KMS-11 (cell line): ENCODE measurements around the gene HADHB.
"Not testable (repeated sequence)": the region's sequence is repeated elsewhere in the genome, so short reads cannot be mapped to it uniquely, and the experiment has no call there.

Experiments used
- H2AFZ ChIP-seq: fragments of 200-600 bp; sonication (generic); 2 replicates; pipeline ENCODE4 v1.6.1; 2016; ENCODE audit warnings: antibody characterized with exemption, mixed run types, low read depth
- H3K27ac ChIP-seq: fragments of 200-600 bp; sonication (generic); 2 replicates; pipeline ENCODE4 v1.6.1; 2016; ENCODE audit warnings: mild to moderate bottlenecking, mixed run types
- H3K27me3 ChIP-seq: fragments of 200-600 bp; sonication (generic); 2 replicates; pipeline ENCODE4 v1.6.1; 2017; ENCODE audit warnings: mild to moderate bottlenecking, low read depth, mixed run types, moderate library complexity; ENCODE audit not compliant: insufficient read depth
- H3K36me3 ChIP-seq: fragments of 200-600 bp; sonication (generic); 2 replicates; pipeline ENCODE4 v1.6.1; 2017; ENCODE audit warnings: mild to moderate bottlenecking, mixed run types; ENCODE audit not compliant: insufficient read depth
- H3K4me1 ChIP-seq: fragments of 200-600 bp; sonication (generic); 2 replicates; pipeline ENCODE4 v1.6.1; 2016; ENCODE audit warnings: mild to moderate bottlenecking, low read depth, mixed run types; ENCODE audit not compliant: poor library complexity, severe bottlenecking
- H3K4me2 ChIP-seq: fragments of 200-600 bp; sonication (generic); 2 replicates; pipeline ENCODE4 v1.7.0; 2016; ENCODE audit warnings: mild to moderate bottlenecking, mixed run types
- H3K4me3 ChIP-seq: fragments of 200-600 bp; sonication (generic); IDR thresholded peaks from 2 replicates; pipeline ENCODE4 v1.6.1; 2017; ENCODE audit warnings: low read depth, low read length, mixed read lengths; ENCODE audit not compliant: insufficient read depth
- H3K79me2 ChIP-seq: fragments of 200-600 bp; sonication (generic); 2 replicates; pipeline ENCODE4 v1.6.1; 2016; ENCODE audit warnings: low read depth, mixed run types; ENCODE audit not compliant: insufficient read depth
- H3K9ac ChIP-seq: fragments of 200-600 bp; sonication (generic); 2 replicates; pipeline ENCODE4 v1.6.1; 2016; ENCODE audit warnings: mild to moderate bottlenecking, mixed run types
- H4K20me1 ChIP-seq: fragments of 200-600 bp; sonication (generic); 2 replicates; pipeline ENCODE4 v1.6.1; 2016; ENCODE audit warnings: mild to moderate bottlenecking, mixed run types; ENCODE audit not compliant: insufficient read depth
- TF ChIP-seq, protein P1 (sequence below): fragments of 200-600 bp; sonication (generic); conservative IDR thresholded peaks from 2 replicates; pipeline ENCODE4 v1.6.1; 2017; ENCODE audit warnings: low read depth, mild to moderate bottlenecking, antibody characterized with exemption, low read length, moderate library complexity, mixed read lengths

The HADHB gene

GRCh38 chr2:26330114-26330549 lies 85.4 kb downstream of the HADHB start:
- Histone ChIP-seq H3K4me3 (no peak overlapping the region), H4K20me1 (no peaks in the 10 kb centered on the region), H3K79me2 (no peaks in the 10 kb centered on the region), H2AFZ (no peak overlapping the region), H3K27me3 (no peaks in the 10 kb centered on the region), H3K4me1 (peaks cover 51% of the 10 kb centered on the region), H3K9ac (no peak overlapping the region), H3K27ac (no peak overlapping the region), H3K4me2 (no peak overlapping the region; the same call in 1 of the 2 replicates), H3K36me3 (no peaks in the 10 kb centered on the region)
- TF ChIP-seq, protein P1, sequence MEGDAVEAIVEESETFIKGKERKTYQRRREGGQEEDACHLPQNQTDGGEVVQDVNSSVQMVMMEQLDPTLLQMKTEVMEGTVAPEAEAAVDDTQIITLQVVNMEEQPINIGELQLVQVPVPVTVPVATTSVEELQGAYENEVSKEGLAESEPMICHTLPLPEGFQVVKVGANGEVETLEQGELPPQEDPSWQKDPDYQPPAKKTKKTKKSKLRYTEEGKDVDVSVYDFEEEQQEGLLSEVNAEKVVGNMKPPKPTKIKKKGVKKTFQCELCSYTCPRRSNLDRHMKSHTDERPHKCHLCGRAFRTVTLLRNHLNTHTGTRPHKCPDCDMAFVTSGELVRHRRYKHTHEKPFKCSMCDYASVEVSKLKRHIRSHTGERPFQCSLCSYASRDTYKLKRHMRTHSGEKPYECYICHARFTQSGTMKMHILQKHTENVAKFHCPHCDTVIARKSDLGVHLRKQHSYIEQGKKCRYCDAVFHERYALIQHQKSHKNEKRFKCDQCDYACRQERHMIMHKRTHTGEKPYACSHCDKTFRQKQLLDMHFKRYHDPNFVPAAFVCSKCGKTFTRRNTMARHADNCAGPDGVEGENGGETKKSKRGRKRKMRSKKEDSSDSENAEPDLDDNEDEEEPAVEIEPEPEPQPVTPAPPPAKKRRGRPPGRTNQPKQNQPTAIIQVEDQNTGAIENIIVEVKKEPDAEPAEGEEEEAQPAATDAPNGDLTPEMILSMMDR: peak; percentile 91

GRCh38 chr2:26330604-26331003 lies 85.9 kb downstream of the HADHB start:
- Histone ChIP-seq H3K36me3 (no peaks in the 10 kb centered on the region), H3K27ac (no peak overlapping the region), H3K4me2 (no peak overlapping the region), H3K9ac (no peak overlapping the region), H3K4me1 (peaks cover 51% of the 10 kb centered on the region), H3K79me2 (no peaks in the 10 kb centered on the region), H4K20me1 (no peaks in the 10 kb centered on the region), H3K27me3 (no peaks in the 10 kb centered on the region), H3K4me3 (no peak overlapping the region), H2AFZ (no peak overlapping the region)
- TF ChIP-seq, protein P1: no peak

DNA sequence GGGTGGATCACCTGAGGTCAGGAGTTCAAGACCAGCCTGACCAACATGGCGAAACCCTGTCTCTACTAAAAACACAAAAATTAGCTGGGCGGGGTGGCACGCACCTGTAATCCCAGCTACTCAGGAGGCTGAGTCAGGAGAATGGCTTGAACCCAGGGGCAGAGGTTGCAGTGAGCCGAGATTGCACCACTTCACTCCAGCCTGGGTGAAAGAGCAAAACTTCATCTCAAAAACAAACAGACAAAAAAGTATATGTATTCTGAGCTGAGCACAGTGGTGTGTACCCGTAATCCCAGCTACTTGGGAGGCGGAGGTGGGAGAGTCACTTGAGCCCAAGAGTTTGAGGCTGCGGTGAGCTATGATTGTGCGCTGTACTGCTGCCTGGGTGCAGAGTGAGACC lies 86.6 kb downstream of the HADHB start:
- not testable (repeated sequence) for H3K27ac ChIP-seq, H3K9ac ChIP-seq, H3K36me3 ChIP-seq, H3K27me3 ChIP-seq, H4K20me1 ChIP-seq, H3K79me2 ChIP-seq, H2AFZ ChIP-seq, H3K4me3 ChIP-seq, H3K4me2 ChIP-seq
- H3K4me1 ChIP-seq: peaks cover 47% of the 10 kb centered on the region

DNA sequence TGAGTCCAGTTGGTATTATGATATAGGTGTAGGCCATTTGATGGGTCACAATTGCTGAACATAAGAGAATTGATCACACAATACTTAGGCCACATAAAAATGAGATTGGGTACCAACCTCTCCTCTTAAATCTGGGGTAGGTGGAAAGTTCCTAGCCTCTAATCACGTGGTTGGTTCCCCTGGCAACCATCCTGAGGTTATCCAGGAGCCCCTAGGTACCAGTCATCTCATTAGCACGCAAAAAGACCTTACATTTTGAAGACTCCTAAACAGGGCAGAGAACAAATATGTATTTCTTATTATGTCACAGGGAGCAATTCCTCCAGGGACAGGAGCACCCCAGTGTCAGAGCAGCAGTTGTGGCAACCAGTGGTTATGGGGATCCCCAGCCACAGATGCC lies 88.6 kb downstream of the HADHB start:
- TF ChIP-seq, protein P1: no peak
- Histone ChIP-seq H3K4me2 (no peak overlapping the region), H3K4me1 (peaks cover 27% of the 10 kb centered on the region), H3K27me3 (no peaks in the 10 kb centered on the region), H2AFZ (no peak overlapping the region), H3K27ac (no peak overlapping the region), H3K4me3 (no peak overlapping the region), H3K79me2 (no peaks in the 10 kb centered on the region), H3K9ac (no peak overlapping the region), H3K36me3 (no peaks in the 10 kb centered on the region), H4K20me1 (no peaks in the 10 kb centered on the region)

GRCh38 chr2:26335231-26335630 lies 90.5 kb downstream of the HADHB start:
- H2AFZ ChIP-seq: no peak overlapping the region
- H3K4me1 ChIP-seq: peaks cover 8% of the 10 kb centered on the region
- H3K9ac ChIP-seq: no peak overlapping the region
- no peak overlapping the region for H3K4me2 ChIP-seq
- H3K4me3 ChIP-seq: no peak overlapping the region
- no peaks in the 10 kb centered on the region for H3K79me2 ChIP-seq
- H3K36me3 ChIP-seq: no peaks in the 10 kb centered on the region
- no peak overlapping the region for H3K27ac ChIP-seq
- no peaks in the 10 kb centered on the region for H4K20me1 ChIP-seq
- TF ChIP-seq, protein P1: no peak
- H3K27me3 ChIP-seq: no peaks in the 10 kb centered on the region
